Measurements from ENCODE around the gene RASD2. TPM values are rescaled to one million over a fixed set of nuclear protein-coding genes. Genes with fewer than 3 reads are reported as not detected.

RASD2 gene
- total RNA-seq, 1 experiment from 2014 or later, result 2.4 TPM

DNA sequence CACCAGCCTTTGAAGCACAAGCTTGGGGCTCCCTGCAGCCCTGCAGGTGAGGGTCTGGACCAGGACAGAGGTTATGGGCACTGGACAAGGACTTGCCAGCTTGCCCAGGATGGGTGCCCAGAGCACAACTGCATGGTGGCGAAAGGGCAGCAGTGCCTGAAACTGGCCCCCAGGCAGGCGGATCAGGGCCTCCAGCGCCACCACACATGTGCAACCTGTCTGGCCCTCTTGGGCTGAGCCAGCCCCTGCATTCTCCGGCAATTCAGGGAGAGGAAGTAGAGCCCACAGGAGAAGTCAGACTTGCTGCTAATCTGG is 57.7 kb downstream of the RASD2 start:
- ATAC-seq (no peak), DNase-seq (ENCODE audit: low read depth, low spot score) (no peak)
- RAD21 ChIA-PET (ENCODE audit: low non-redundant PET in 1 of 2, low total read pairs in 2 of 2, uncharacterized antibody in 2 of 2, unreplicated experiment in 2 of 2), result no interaction called here
- CTCF ChIA-PET, result no interaction called here
- Histone ChIP-seq H2AFZ (ENCODE audit: low read depth, low read length, poor library complexity, severe bottlenecking) (no peak overlapping the region), H3K79me2 (ENCODE audit: insufficient read depth, low read length) (no peaks in the 10 kb centered on the region), H3K27ac (ENCODE audit: low read depth, low read length) (no peak overlapping the region), H3K36me3 (ENCODE audit: control insufficient read depth in 1 of 2, insufficient read depth in 2 of 2, low read length in 2 of 2) (no peaks in the 10 kb centered on the region), H3K4me2 (ENCODE audit: low read length) (no peak overlapping the region), H3K4me1 (ENCODE audit: control insufficient read depth in 1 of 2, insufficient read depth in 2 of 2, low read length in 2 of 2) (peaks cover 0 to 9% of the 10 kb centered on the region in 2 experiments; a peak in 2 of 4 replicates), H4K20me1 (ENCODE audit: insufficient read depth) (no peaks in the 10 kb centered on the region), H3K9ac (ENCODE audit: low read length) (no peak overlapping the region), H3K9me2 (ENCODE audit: insufficient read depth) (no peaks in the 10 kb centered on the region), H3K27me3 (ENCODE audit: insufficient read depth, low read length) (no peaks in the 10 kb centered on the region), H3K4me3 (replicated peaks in 1 of 2; ENCODE audit: low read depth in 1 of 2, low read length in 2 of 2) (no peak overlapping the region), H3K9me3 (ENCODE audit: control insufficient read depth in 1 of 2, insufficient read depth in 1 of 2, low read depth in 1 of 2, low read length in 2 of 2) (no peaks in the 10 kb centered on the region)
- POLR2A ChIA-PET, result no interaction called here
- no TSS peak for BruUV-seq (replicated peaks)
- intact Hi-C loops (cut with micrococcal nuclease), result no loop called here
- TF ChIP-seq CTCF (IDR thresholded peaks at IDR 0.05 in 2 of 3, conservative IDR thresholded peaks at IDR 0.05 in 1 of 3; ENCODE audit: borderline replicate concordance in 1 of 3, insufficient read depth in 1 of 3, low read depth in 2 of 3, low read length in 2 of 3) (no peak), POLR2AphosphoS5 (IDR thresholded peaks at IDR 0.05; ENCODE audit: low read depth, low read length) (no peak), REST (IDR thresholded peaks at IDR 0.05; ENCODE audit: low read depth) (no peak), CEBPB (IDR thresholded peaks at IDR 0.05; ENCODE audit: low read depth) (no peak), YY1 (IDR thresholded peaks at IDR 0.05; ENCODE audit: extremely low read depth, insufficient replicate concordance, low read depth, low read length) (no peak), FOSL1 (IDR thresholded peaks at IDR 0.05; ENCODE audit: low read depth) (no peak), SRF (IDR thresholded peaks at IDR 0.05; ENCODE audit: low read depth) (no peak), ZNF274 (IDR thresholded peaks at IDR 0.05; ENCODE audit: low read depth, low read length) (no peak), ATF3 (IDR thresholded peaks at IDR 0.05) (no peak), JUND (IDR thresholded peaks at IDR 0.05) (no peak), TCF7L2 (IDR thresholded peaks at IDR 0.05; ENCODE audit: borderline replicate concordance, extremely low read depth, insufficient read depth, insufficient read length) (no peak), EZH2phosphoT487 (IDR thresholded peaks at IDR 0.05; ENCODE audit: borderline replicate concordance) (no peak)
- TF ChIP-seq, protein P1, sequence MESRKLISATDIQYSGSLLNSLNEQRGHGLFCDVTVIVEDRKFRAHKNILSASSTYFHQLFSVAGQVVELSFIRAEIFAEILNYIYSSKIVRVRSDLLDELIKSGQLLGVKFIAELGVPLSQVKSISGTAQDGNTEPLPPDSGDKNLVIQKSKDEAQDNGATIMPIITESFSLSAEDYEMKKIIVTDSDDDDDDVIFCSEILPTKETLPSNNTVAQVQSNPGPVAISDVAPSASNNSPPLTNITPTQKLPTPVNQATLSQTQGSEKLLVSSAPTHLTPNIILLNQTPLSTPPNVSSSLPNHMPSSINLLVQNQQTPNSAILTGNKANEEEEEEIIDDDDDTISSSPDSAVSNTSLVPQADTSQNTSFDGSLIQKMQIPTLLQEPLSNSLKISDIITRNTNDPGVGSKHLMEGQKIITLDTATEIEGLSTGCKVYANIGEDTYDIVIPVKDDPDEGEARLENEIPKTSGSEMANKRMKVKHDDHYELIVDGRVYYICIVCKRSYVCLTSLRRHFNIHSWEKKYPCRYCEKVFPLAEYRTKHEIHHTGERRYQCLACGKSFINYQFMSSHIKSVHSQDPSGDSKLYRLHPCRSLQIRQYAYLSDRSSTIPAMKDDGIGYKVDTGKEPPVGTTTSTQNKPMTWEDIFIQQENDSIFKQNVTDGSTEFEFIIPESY (IDR thresholded peaks at IDR 0.05; ENCODE audit: extremely low read depth, insufficient replicate concordance, low read length), result no peak

Data from HCT116 (cell line).